Hepatic stellate cell (primary cell): Measurements from ENCODE around the gene RAB43.
"Not testable (repeated sequence)": the region's sequence is repeated elsewhere in the genome, so short reads cannot be mapped to it uniquely, and the experiment has no call there.

Source experiments
- DNase-seq: peaks from one replicate; pipeline ENCODE4 v3.0.0; 2011; ENCODE audit warnings: low spot score

The RAB43 gene

DNA sequence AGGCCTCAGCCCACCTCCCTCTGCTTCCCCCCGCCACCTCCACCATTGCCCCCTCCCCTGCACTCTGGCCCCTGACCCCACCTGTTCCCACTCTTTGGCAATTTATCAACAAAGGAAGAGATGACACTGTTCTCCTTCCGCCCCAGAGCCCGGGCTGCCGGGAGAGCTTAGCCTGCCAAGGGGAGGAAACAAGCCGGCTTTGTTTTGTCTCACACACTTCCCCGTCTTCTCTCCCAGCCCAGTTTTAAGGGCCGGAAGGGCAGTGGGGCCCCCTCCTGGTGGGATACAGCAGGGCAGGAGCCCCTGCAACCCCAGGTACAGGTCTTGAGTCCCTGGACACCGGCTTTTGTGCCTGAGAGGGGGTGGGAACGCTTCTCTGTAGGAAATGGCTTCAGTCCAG lies 33.7 kb downstream of the RAB43 start:
- not testable (repeated sequence) for DNase-seq

DNA sequence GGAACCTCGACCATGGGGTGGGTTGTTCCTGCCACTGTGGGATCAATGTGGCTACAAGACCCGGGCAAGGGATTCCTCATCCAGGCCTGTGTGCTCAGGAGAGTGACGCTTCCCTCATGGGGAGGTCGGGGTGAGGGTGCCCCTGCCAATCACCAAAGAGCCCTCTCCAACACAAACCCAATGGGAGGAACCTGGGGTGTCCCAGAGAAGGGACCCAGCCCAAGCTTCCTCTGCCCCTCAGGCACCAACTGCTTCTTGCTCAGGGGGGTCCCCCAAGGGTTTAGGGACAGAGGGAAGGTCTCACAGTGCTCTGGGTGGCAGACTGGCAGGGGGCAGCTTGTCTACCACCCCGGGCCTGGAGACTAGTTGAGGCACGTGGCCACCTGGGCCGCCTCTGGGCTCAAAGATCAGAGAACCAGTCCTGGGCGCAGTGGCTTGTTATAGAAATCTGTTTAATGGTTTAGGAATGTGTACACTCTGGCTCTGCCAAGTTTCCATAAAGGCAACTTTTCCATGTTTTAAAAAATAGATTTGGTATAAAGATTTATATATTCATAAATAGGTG lies 34.4 kb downstream of the RAB43 start:
- DNase-seq: peak; percentile 34

DNA sequence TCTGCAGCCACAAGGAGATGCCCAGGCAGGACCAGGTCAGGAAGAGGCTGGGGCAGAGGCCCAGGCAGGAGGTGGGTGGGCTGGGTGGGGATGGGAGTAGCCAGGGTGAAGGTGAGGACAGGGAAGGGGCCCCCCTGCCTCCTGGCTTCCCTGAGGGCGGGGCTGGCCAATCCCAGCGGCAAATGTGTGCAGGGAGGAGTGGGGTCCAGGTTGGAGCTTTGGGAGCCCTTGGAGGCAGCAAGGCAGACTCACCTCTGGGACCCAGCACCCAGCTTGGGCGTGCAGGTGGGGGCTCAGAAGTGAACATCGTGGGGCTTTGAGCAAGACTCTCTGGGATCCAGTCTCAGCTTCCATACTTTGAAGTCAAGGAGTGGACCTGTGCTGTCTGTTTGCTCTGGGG lies 35.8 kb downstream of the RAB43 start:
- no peak for DNase-seq

DNA sequence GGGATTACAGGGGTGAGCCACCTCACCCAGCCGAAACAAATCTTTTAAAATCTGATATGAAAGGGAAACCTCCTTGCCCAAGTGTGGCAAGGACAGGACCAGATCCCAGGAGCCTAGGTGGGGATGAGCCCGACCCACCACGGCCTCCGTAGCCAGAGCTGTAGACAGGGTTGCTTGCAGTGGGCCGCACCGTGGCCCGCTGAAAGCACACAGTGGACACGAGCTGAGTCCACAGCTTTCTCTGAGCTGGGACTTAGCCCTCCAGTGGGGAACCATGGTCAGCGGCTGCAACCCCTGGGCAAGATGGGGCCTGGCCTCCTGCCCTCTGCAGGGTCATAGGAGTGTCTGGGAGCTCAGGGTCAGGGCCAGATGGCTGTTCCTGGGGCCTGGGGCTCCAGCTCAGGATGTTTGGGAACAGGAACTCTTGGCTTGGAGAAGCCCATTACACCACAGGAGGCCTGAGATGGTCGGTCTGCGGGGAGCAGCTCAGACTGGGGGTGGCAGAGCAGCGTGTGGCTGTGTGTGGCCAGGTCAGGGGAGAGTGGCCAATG lies 36.4 kb downstream of the RAB43 start:
- DNase-seq: no peak

DNA sequence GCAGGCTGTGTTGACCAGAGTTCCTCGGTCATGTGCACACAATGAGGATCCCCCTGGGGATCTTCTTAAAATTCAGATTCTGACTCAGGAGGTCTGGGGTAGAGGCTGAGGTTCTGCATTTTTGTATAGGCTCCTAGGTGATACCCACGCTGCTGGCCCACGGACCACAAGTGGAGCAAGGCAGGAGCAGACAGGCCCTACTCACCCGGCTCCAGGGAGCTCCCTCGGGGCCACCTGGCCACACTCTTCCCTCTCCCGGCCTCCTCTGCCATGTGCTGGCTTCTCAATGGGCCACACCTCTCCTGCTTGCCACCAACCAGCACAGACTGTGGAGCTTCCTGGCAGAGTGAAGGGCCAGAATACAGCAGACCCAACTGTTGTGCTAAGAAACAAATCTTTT lies 37.1 kb downstream of the RAB43 start:
- DNase-seq: no peak

DNA sequence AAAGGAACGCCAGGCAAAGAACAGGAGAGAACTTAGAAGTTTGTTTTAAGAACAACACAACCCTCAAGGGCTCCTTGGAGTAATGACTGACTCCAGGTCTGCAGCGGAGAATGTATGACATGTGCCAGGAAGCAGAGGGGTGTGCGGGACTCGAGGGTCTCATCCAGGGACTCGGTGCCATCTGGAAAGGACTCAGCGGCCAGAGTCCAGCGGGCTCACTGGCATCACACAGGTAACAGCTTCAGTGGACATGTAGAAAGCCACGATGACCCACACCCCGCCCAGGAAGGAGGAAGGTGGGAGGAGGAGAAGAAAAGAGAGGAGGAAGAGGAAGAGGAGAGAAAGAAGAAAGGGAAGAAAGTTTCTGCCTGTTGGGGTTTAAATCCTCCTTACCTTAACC lies 39.6 kb downstream of the RAB43 start:
- no peak for DNase-seq

DNA sequence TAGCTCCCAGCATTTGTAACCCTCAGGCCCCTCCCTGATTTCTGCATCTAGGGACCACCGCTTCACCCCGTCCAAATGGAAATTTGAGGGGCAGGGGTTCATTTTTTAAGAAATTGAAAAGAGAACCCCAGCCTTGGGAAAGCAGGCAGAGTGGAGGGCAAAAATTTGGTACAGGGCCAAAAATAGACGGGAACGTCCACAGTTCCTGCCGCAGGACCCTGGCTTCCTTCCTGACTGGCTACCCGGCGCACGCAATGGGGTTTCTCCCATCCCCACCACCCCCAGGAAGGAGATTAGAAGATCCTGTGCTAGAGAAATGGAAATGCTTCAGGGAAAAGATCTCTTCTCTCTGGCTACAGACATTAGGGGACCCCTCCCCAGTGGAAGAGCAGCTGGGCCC lies 40.1 kb downstream of the RAB43 start:
- DNase-seq: no peak

DNA sequence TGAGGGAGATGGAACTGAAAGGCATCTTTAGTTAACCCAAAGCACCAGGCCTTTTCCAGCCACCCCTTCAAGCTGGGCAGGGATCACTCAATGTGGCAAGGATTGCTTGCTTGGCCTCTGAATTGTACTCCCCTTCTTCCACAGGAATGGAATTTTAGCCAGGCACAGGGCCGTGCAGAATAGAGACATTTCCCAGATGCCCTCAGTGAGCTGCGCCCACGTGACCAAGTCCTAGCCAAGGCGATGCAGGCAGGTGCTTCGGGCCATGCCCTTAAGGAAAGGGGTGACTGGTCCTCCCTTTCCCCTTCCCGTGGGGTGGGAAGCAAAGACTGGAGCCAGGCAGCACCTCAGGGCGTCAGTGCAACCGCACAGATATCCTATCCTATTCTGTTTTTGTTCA lies 43.1 kb downstream of the RAB43 start:
- DNase-seq: no peak

DNA sequence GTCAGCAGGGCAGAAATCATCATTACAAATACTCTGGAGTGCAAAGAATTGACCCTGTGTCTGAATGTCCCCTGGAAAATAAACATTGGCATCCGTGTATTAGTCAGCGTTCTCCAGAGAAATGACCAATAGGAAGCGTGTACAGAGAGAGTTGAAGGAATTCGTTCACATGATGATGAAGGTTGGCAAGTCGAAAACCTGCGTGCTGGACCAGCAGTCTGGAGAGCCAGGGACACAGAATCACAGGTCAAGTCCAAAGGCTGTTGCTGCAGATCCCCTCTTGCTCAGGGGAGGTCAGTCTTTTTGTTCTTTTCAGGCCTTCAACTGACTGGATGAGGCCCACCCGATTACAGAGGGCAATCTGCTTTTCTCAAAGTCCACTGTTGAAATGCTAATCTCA lies 44.4 kb downstream of the RAB43 start:
- peak; percentile 79 for DNase-seq

DNA sequence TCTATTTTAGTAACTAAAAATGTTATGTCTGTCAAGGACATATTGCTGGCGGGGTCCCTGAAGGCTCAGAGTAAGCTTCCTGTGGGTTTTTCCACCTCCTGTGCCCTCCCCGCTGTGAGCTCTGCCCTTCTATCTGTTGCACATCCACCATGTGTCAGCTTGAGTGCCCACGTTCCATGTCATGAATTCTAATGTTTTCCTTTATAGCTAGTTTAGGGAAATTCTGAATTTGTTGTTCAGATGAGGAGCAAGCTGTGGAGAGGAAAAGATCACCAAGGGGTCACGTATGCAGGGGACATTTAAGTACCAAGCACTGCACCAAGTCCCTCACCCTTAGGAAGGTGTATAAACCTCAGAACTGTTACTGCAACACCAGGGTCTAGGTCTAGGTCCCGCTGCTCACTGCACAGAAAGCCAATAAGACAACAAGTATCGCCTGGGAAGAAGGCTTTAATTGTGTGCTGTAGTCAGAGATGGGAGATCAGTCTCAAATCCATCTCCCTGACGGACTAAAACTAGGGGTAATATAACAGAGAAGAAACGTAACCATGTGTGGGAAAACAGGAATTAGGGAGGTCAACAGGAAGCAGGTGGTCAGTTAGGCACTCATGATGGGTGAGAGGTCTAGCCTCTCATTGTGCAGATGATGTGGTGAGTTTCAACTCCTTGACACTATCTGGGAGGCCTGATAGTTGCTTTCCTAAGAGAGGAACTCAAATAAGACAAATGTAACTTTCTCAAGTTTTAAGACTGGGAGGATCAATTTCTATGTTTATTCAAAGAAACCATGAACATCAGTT lies 51.3 kb downstream of the RAB43 start:
- no peak for DNase-seq

DNA sequence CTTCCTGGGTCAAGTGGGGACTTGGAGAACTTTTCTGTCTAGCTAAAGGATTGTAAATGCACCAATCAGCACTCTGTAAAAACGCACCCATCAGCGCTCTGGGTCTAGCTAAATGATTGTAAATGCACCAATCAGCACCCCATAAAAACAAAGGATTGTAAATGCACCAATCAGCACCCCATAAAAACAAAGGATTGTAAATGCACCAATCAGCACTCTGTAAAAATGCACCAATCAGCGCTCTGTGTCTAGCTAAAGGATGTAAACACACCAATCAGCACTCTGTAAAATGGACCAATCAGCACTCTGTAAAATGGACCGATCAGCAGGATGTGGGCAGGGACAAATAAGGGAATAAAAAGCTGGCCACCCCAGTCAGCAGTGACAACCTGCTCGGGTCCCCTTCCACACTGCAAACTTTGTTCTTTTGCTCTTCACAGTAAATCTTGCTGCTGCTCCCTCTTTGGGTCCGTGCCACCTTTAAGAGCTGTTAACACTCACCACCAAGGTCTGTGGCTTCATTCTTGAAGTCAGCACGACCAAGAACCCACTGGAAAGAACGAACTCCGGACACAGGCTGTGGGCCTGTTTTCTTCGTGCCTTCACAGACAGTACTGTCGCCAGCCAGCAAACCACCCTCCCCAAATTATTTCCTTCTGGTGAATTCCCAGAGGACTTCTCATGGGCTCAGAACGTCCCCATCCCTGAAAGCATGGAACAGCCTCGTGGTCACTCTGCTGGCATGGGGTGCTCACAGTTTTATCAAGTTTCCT lies 52.1 kb downstream of the RAB43 start:
- DNase-seq: not testable (repeated sequence)

DNA sequence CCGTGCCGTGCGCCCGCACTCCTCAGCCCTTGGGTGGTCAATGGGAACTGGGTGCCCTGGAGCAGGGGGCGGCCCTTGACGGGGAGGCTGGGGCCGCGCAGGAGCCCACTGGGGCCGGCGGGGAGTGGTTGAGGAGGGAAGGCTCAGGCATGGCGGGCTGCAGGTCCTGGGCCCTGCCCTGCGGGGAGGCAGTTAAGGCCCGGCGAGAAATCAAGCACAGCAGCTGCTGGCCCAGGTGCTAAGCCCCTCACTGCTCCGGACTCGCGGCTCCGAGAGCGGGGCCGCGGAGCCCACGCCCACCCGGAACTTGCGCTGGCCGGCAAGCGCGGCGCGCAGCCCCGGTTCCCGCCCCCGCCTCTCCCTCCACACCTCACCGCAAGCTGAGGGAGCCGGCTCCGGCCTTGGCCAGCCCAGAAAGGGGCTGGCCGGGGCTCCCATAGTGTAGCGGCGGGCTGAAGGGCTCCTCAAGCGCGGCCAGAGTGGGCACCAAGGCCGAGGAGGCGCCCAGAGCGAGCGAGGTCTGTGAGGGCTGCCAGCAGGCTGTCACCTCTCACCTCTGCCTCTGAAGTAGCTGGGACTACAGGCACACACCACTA lies 53.2 kb downstream of the RAB43 start:
- DNase-seq: no peak

DNA sequence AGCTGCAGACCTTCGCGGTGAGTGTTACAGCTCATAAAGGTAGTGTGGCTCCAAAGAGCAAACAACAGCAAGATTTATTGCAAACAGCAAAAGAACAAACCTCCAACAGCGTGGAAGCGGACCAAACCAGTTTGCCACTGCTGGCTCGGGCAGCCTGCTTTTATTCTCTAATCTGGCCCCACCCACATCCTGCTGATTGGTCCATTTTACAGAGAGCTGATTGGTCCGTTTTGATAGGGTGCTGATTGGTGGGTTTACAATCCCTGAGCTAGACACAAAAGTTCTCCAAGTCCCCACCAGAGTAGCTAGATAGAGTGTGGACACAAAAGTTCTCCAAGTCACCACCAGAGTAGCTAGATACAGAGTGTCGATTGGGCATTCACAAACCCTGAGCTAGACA lies 53.9 kb downstream of the RAB43 start:
- DNase-seq: not testable (repeated sequence)

DNA sequence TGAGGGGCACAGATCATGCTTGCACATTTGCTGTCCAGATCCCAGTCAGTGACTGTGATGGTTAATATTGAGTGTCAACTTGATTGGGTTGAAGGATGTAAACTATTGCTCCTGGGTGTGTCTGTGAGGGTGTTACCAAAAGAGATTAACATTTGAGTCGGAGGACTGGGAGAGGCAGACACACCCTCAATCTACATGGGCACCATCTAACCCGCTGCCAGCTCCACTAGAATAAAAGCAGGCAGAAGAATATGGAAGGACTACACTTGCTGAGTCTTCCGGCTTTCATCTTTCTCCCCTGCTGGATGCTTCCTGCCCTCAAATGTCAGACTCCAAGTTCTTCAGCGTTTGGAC lies 55.9 kb downstream of the RAB43 start:
- DNase-seq: no peak

DNA sequence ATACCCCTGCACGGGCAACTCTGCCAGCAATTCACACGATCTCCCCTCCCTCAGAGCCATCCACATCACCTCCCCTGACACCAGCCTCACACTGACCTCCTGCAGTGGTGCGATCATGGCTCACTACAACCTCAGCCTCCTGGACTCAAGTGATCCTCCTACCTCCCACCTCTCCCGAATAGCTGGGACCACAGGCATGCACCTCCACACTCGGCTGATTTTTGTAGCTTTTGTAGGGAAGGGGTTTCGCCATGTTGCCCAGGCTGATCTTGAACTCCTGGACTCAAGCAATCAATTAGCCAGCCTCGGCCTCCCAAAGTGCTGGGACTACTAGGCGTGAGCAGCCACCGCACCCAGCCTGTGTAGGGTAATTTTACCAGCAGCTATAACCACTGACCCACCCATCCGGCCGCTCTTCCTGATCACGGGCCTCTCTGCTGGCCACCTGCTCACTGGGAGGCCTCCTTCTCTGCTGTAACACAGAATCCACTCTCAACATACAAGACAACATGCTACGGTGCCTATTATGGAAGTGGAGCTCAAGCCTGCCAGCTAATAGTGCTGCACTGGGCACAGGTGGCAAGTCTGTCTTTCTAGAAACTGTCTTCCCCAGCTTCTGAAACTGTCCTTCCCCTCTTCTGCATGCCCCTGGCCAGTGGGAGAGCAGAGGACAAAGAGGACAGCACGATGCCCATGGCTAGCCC lies 56.4 kb downstream of the RAB43 start:
- DNase-seq: no peak

DNA sequence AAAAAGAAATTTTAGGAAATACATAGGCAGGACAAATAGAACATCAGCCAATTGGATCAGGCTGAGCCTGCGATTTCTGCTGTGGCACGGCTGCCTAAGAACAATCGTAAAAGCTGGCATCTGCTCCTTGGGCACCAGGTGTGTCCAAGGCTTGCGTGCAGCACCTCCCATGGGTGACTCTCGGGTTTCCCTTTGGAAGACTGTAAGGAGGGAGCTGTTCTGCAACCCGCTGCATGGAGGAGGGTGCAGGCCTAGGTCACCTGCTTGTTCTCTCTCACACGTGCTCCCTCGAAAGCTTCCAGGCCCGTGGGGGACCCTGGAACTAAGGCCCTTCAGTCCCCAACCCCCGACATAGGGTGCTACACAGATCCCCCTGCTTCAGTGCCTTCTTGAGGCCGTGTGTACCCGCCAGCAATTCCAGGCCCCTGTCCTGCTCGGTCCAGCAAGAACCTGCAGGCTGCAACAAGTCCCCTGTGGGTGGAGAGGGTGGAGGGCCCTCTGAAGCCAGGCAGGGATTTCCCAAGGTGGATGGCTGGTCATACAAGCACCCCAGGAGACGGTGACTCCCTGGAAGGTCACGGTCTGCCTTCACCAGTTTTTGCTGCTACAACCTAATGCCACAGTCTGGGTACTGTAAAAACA lies 57.6 kb downstream of the RAB43 start:
- no peak for DNase-seq

DNA sequence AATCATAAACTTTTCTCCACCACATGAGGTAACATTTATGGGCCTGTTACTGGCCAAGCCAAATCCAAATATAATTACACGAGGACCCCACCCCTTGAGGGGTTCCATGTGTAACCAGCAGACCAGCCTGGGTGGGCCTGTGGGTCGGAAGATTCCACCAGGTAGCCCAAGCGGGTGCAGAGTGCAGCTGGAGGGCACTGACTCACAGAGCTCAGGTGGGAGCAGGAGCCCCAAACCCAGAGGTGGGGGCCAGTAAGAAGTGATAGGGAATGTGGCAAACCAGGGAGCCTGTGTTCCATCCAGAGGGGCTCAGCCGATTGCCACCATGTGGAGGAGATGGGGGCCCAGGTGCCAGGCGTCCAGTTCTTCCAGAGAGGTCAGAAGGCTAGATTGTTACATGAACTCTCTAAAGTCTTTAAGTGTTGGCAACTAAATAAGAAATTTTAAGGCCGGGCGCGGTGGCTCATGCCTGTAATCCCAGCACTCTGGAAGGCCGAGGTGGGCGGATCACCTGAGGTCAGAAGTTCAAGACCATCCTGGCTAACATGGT lies 58.4 kb downstream of the RAB43 start:
- no peak for DNase-seq

DNA sequence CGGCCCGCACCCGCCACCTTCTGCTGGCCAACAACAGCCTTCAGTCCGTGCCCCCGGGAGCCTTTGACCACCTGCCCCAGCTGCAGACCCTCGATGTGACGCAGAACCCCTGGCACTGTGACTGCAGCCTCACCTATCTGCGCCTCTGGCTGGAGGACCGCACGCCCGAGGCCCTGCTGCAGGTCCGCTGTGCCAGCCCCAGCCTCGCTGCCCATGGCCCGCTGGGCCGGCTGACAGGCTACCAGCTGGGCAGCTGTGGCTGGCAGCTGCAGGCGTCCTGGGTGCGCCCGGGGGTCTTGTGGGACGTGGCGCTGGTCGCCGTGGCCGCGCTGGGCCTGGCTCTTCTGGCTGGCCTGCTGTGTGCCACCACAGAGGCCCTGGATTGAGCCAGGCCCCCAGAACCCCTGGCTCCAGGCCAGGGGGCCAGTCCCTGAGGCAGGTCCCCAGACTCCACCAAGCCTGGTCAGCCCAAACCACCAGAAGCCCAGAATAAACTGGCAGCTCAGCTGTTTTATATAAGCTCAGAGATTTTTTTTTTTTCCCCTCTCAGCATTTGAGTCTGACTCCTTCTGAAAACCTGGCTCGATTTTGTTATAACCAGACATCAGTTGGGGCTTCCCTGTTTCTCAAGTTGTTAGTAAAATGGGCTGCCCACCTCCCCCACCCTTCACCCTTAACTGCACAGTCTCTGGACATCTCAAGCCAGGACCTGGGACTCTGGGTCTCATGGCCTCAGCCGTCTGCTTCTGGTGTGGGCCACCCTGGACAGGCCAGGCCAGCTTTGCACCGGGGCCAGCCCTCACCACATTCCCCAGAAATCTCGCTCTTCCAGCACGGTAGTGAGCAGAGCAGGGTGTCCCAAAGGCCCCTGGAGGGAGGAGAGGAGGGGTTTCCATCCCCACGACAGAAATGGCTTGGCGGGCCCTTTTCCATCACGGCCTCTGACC lies 59.4 kb downstream of the RAB43 start:
- no peak for DNase-seq

DNA sequence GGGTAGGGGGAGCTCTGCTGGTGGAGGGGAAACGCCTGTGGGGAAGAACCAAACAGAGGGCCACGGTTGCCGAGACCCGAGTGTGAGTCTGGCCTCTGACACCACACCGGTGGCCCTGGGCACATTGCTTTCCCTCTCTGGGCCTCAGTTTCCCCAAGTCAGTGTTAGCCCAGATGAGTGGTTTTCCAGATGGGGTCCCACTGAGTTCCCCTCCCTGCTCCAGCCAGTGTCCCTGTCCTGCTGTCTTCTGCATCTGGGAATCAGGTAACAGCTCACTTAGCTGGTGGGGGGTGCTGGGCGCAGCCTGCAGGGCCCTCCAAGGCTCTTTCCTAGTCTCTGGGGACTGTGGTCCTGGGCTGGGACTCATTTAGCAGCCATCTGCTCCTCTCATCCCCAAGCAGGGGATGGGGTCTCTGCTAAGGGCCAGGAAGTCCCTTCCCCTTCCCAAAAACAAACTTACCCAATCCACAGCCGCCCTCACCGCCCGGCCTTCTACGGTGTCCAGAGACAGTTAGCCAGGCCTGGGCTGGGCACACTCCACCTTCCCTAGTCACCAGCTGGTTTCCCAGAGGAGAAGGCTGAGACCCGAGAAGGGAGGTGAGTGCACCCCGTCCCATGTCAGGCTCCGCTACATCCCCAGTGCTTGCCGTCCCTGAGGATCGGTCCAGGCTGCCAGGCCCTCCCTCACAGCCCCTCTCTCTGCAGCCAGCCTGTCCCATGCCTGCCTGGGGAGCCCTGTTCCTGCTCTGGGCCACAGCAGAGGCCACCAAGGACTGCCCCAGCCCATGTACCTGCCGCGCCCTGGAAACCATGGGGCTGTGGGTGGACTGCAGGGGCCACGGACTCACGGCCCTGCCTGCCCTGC lies 60.3 kb downstream of the RAB43 start:
- DNase-seq: no peak
